LNCaP clone FGC (cell line): Measurements from ENCODE around the gene PGK2.
"Not testable (repeated sequence)": the region's sequence is repeated elsewhere in the genome, so short reads cannot be mapped to it uniquely, and the experiment has no call there.

Experiments
- DNase-seq: peaks from one replicate; pipeline ENCODE4 v3.0.0-alpha.2; 2011; ENCODE audit warnings: low read depth
- H3K4me3 ChIP-seq: 2 replicates; pipeline ENCODE4 v1.5.1; 2011; ENCODE audit warnings: mild to moderate bottlenecking, low read depth, low read length, control low read depth
- CTCF ChIP-seq: IDR thresholded peaks from 2 replicates; pipeline ENCODE4 v1.5.1; 2012; ENCODE audit warnings: mild to moderate bottlenecking; ENCODE audit not compliant: control insufficient read depth, insufficient read depth; ENCODE audit errors: extremely low read depth

The PGK2 gene

GRCh38 chr6:49805246-49805645 lies 18.2 kb upstream of the PGK2 start:
- no peak overlapping the region for H3K4me3 ChIP-seq
- no peak for DNase-seq
- no peak for TF ChIP-seq CTCF

GRCh38 chr6:49801525-49801924 lies 14.4 kb upstream of the PGK2 start:
- no peak overlapping the region for H3K4me3 ChIP-seq
- no peak for TF ChIP-seq CTCF
- DNase-seq = no peak

GRCh38 chr6:49799090-49799489 lies 12.0 kb upstream of the PGK2 start:
- no peak for TF ChIP-seq CTCF
- H3K4me3 ChIP-seq = no peak overlapping the region
- DNase-seq = no peak

- not testable (repeated sequence) for H3K4me3 ChIP-seq, DNase-seq
Measured at GRCh38 chr6:49796842-49797455, 9.9 kb upstream of the PGK2 start.

GRCh38 chr6:49790341-49790740 lies 3.3 kb upstream of the PGK2 start:
- TF ChIP-seq CTCF = no peak
- H3K4me3 ChIP-seq = no peak overlapping the region
- DNase-seq = no peak

- DNase-seq = no peak
- H3K4me3 ChIP-seq = no peak overlapping the region
- no peak for TF ChIP-seq CTCF
Measured at GRCh38 chr6:49784272-49784671, 2.8 kb downstream of the PGK2 start.

GRCh38 chr6:49782725-49783124 lies 4.4 kb downstream of the PGK2 start:
- TF ChIP-seq CTCF = no peak
- H3K4me3 ChIP-seq = no peak overlapping the region
- no peak for DNase-seq
